ENCODE results near the gene BARD1.
"Not testable (repeated sequence)": the region's sequence is repeated elsewhere in the genome, so short reads cannot be mapped to it uniquely, and the experiment has no call there.

BARD1 gene

DNA sequence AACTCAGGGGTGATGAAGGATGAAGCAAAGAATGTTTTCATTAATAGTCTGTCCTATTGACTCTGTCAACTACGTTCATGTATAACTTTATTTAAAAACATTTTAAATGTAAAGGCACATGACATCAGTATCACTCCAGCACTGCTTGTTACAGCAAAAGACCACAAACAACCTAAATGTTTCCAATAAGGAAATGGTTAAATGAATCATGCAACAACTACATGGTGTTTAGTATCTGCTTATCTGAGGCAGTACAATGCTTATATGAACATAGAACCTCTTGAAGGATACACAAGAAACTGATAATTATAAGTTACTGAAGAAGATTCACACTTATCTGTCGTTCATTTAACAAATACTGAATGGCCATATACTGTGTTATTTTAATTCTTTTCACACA is 8.4 kb downstream of the BARD1 start:
- intact Hi-C loops (cut with micrococcal nuclease): no loop called here
- H3K4me1 Mint-ChIP-seq (ENCODE audit: low read depth): peaks cover 36% of the 10 kb centered on the region
- no peaks in the 10 kb centered on the region for H3K9me3 Mint-ChIP-seq
- H3K4me3 Mint-ChIP-seq: no peak overlapping the region
- H3K27me3 Mint-ChIP-seq: no peaks in the 10 kb centered on the region
- H3K36me3 Mint-ChIP-seq (ENCODE audit: low read depth): no peaks in the 10 kb centered on the region
- no peak overlapping the region for H3K27ac Mint-ChIP-seq

DNA sequence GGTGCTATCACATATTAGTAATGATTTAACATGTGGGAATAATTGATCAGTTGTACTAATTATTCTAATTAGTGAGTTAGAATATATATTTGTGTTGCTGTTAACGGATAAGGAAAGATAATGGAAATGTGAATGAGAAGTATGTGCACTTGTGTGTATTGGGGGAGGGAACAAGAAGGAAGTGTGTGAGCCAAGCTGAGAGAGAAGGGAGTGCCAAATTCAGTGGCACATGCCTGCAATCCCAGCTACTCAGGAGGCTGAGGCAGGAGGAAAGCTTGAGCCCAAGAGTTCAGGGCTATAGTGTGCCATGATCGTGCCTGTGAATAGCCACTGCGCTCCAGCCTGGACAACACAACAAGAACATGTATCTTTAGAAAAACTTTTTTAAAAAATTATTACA is 9.3 kb downstream of the BARD1 start:
- Mint-ChIP-seq H3K4me3 (no peak overlapping the region), H3K27ac (peak overlapping the region; percentile 12), H3K9me3 (no peaks in the 10 kb centered on the region), H3K4me1 (ENCODE audit: low read depth) (peaks cover 30% of the 10 kb centered on the region), H3K27me3 (no peaks in the 10 kb centered on the region), H3K36me3 (ENCODE audit: low read depth) (peaks cover 4% of the 10 kb centered on the region)
- intact Hi-C loops (cut with micrococcal nuclease): no loop called here

DNA sequence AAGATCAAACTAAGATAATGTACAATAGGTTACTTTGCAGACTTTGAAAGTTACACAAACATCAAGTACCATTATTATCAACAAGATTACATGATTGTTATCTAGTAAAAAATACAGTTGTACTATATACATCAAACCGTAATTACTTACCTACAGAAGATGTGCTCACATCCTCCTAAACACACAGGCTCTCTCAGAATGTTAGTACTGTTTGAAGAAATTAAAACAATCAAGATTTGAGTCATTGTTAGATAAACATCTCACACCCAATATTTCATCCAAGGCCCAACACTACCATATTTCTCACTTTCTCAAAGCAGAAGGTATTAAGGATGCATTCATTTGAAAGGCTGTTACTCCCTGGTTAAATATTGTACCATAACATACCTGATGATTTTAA is 12.6 kb downstream of the BARD1 start:
- Mint-ChIP-seq H3K27me3 (no peaks in the 10 kb centered on the region), H3K27ac (no peak overlapping the region), H3K4me1 (ENCODE audit: low read depth) (peaks cover 21% of the 10 kb centered on the region), H3K36me3 (ENCODE audit: low read depth) (peaks cover 10% of the 10 kb centered on the region), H3K4me3 (no peak overlapping the region), H3K9me3 (no peaks in the 10 kb centered on the region)
- intact Hi-C loops (cut with micrococcal nuclease): no loop called here

DNA sequence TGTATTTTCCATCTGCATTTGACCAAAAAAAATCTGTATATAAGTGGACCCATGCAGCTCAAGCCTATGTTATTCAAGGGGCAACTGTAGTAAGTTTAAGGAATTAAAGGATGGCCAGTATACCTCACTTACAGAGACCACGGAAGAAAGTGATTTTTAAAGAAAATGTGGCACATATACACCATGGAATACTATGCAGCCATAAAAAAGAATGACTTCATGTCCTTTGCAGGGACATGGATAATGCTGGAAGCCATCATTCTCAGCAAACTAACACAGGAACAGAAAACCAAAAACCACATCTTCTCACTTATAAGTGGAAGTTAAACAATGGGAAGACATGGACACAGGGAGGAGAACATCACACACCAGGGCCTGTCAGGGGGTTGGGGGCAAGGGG is 26.3 kb downstream of the BARD1 start:
- H3K27ac Mint-ChIP-seq; H3K4me1 Mint-ChIP-seq (ENCODE audit: low read depth); H3K27me3 Mint-ChIP-seq; intact Hi-C loops (cut with micrococcal nuclease); H3K4me3 Mint-ChIP-seq: not testable (repeated sequence)
- Mint-ChIP-seq H3K36me3 (ENCODE audit: low read depth) (peaks cover 56% of the 10 kb centered on the region), H3K9me3 (peaks cover 18% of the 10 kb centered on the region)

DNA sequence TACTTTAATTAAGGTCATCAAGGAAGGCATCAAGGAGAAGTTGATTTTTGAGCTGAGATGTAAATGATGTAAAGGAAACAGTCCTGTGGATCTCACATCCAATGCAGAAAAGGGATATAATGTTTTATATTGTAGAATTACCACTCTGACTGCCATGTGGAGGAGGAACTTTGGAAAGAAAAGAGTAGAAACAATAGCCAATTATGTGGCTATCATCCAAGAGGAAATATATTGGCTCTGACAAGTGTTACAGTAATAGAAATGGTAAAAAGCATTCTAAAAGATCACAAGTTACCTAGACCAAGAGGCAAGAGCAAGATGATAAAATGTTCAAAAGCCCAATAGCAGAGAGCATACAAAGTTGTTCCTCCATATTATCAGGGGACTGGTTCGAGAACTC is 26.8 kb downstream of the BARD1 start:
- H3K4me1 Mint-ChIP-seq (ENCODE audit: low read depth): no peaks in the 10 kb centered on the region
- H3K27me3 Mint-ChIP-seq: no peaks in the 10 kb centered on the region
- H3K9me3 Mint-ChIP-seq: peaks cover 18% of the 10 kb centered on the region
- H3K27ac Mint-ChIP-seq: no peak overlapping the region
- no peak overlapping the region for H3K4me3 Mint-ChIP-seq
- intact Hi-C loops (cut with micrococcal nuclease): no loop called here
- peaks cover 56% of the 10 kb centered on the region for H3K36me3 Mint-ChIP-seq (ENCODE audit: low read depth)

DNA sequence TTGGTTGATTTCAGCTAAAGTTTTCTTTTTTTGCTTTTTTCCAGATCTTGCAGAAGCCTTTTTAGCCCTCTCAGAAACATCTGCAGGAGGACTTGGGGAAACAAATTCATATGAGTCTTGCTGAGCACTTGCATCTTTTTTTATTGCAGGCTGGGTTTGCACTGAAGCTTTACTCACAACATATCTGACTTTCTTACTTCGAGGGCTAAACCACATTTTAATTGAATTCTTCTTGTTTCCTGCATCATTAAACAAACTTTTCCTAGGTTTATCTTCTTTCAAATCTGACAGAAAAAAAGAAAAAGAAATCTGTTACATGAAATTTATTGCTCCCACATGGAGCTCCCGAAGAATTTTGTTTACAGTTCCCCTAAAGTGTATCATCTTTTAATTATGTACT is 28.3 kb downstream of the BARD1 start:
- peaks cover 4% of the 10 kb centered on the region for H3K4me1 Mint-ChIP-seq (ENCODE audit: low read depth)
- intact Hi-C loops (cut with micrococcal nuclease): no loop called here
- H3K36me3 Mint-ChIP-seq (ENCODE audit: low read depth): peaks cover 56% of the 10 kb centered on the region
- no peaks in the 10 kb centered on the region for H3K27me3 Mint-ChIP-seq
- no peak overlapping the region for H3K27ac Mint-ChIP-seq
- H3K9me3 Mint-ChIP-seq: peaks cover 18% of the 10 kb centered on the region
- H3K4me3 Mint-ChIP-seq: no peak overlapping the region

DNA sequence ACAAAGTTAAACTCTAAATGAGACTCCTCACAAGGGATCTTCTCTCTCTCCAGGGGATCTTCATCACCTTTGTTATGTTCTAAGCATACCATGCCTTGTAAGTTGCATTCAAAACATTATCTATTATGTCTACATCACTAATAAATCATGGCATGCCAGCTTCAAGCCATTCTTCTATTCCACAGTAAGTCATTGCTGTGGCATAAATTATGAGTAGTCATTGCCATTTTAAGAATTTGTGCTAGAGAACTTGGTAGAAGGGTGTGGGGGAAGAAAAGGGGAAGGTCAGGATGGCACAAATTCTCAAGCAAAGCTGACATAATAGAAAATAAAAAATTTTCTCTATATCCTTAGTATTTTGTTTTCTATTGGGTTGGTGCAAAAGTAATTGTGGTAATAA is 33.5 kb downstream of the BARD1 start:
- Mint-ChIP-seq H3K4me3 (no peak overlapping the region), H3K36me3 (ENCODE audit: low read depth) (peaks cover 17% of the 10 kb centered on the region), H3K9me3 (no peaks in the 10 kb centered on the region), H3K27ac (no peak overlapping the region), H3K27me3 (no peaks in the 10 kb centered on the region), H3K4me1 (ENCODE audit: low read depth) (peaks cover 9% of the 10 kb centered on the region)
- intact Hi-C loops (cut with micrococcal nuclease): no loop called here

DNA sequence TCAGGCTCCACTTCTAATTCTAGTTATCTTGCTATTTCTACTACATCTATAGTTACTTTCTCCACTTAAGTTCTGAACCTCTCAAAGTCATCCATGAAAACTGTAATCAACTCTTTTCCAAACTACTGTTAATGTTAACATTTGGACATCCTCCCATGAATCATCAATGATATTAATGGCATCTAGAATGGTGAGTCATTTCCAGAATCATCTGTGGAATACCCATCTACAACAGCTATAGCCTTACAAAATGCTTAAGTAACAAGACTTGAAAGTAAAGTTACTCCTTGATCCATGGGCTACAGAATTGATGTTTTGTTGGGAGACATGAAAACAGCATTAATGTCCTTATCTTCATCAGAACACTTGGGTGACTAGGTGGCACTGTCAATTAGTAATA is 35.4 kb downstream of the BARD1 start:
- H3K4me3 Mint-ChIP-seq: no peak overlapping the region
- intact Hi-C loops (cut with micrococcal nuclease): no loop called here
- H3K9me3 Mint-ChIP-seq: no peaks in the 10 kb centered on the region
- no peaks in the 10 kb centered on the region for H3K36me3 Mint-ChIP-seq (ENCODE audit: low read depth)
- peaks cover 9% of the 10 kb centered on the region for H3K4me1 Mint-ChIP-seq (ENCODE audit: low read depth)
- no peaks in the 10 kb centered on the region for H3K27me3 Mint-ChIP-seq
- H3K27ac Mint-ChIP-seq: no peak overlapping the region

DNA sequence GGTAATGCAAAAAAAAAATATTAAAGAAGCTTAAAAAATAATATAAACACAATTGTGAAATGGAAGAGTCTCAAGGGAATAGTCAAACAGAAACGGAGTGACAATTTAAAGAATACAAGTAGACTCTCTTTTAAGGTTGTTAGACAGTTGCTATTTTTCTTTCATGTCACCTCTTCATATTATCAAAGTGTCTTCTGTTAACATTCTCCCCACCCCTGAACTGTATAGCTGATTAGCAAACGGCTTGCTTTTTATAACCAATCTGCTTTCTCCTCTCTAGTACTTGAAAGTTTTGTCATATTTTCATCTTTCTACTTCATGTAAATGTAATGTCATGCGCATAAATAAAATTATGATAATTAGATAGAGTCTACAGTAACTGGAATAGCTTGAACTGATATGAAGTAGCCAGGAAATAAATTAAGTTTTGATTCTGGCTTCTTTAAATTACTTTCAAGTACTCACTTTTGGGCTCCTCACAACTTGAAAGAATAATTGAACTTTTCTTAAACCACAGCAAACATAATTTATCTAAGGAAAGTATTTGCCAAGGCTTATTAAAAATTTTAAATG is 37.0 kb downstream of the BARD1 start:
- no peaks in the 10 kb centered on the region for H3K27me3 Mint-ChIP-seq
- no peak overlapping the region for H3K27ac Mint-ChIP-seq
- intact Hi-C loops (cut with micrococcal nuclease): no loop called here
- no peak overlapping the region for H3K4me3 Mint-ChIP-seq
- H3K9me3 Mint-ChIP-seq: no peaks in the 10 kb centered on the region
- H3K36me3 Mint-ChIP-seq (ENCODE audit: low read depth): no peaks in the 10 kb centered on the region
- peaks cover 9% of the 10 kb centered on the region for H3K4me1 Mint-ChIP-seq (ENCODE audit: low read depth)

DNA sequence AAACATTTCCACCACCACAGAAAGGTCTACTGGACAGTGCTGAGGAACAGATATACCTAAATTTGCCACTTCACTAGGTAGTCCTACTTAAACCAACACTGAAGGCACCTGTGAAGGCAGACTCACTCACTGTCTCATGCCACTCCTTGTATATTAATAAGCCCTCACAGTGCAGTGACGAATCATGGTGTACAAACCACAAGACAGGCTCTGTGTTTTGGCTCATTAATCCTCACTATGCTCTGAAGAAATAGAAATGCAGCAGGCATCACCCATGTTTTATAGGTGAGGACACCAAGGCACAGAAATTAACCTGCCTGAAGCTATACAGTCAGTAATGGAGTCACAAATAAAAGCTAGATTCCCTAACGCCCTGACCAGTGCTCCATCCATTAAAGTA is 44.3 kb downstream of the BARD1 start:
- Mint-ChIP-seq H3K9me3 (no peaks in the 10 kb centered on the region), H3K27ac (no peak overlapping the region), H3K4me1 (ENCODE audit: low read depth) (no peaks in the 10 kb centered on the region), H3K36me3 (ENCODE audit: low read depth) (peaks cover 29% of the 10 kb centered on the region), H3K4me3 (no peak overlapping the region), H3K27me3 (no peaks in the 10 kb centered on the region)
- intact Hi-C loops (cut with micrococcal nuclease): no loop called here

DNA sequence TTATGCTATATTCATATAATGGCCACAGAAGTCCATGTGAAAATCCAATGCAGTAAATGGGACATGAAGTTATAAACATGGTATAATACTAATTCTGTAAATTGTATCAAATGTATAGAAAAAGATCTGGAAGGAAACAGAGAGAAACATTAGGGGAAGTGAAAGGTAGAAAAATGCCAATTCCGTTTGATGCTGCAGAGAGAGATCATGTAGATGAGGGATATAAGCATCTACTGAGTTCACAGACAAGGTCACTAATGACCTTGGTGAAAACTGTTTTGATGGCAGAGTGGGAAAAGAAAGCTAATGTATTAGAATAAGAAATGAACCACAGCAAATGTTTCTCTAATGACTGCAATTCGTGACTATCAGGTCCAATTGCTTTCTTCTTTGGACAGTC is 56.0 kb downstream of the BARD1 start:
- no peaks in the 10 kb centered on the region for H3K27me3 Mint-ChIP-seq
- no peaks in the 10 kb centered on the region for H3K4me1 Mint-ChIP-seq (ENCODE audit: low read depth)

DNA sequence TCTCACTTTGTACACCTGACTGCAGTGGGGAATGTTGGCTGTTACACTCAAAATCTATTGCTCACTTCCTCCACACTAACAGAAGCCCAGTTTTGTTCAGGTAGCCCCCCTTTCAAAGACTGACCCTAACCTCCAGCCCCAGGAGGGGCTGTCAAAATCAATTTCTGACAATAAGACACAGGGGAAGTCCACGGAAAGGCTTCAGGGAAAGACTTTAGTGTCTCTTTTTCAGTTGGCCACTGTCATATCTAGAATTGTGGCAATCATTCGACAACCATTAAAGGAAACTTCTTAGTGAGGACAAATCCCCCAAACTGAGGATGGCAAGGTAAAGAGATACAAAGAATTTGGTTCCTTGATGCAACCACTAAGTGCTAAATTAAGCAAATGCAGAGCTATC is 59.0 kb downstream of the BARD1 start:
- intact Hi-C loops (cut with micrococcal nuclease): no loop called here
- Mint-ChIP-seq H3K4me1 (ENCODE audit: low read depth) (no peaks in the 10 kb centered on the region), H3K9me3 (no peaks in the 10 kb centered on the region), H3K27ac (no peak overlapping the region), H3K36me3 (ENCODE audit: low read depth) (peaks cover 38% of the 10 kb centered on the region), H3K27me3 (no peaks in the 10 kb centered on the region), H3K4me3 (no peak overlapping the region)

More for the DNA sequence above, 56.0 kb downstream of the BARD1 start:
- intact Hi-C loops (cut with micrococcal nuclease): no loop called here
- no peaks in the 10 kb centered on the region for H3K9me3 Mint-ChIP-seq
- H3K36me3 Mint-ChIP-seq (ENCODE audit: low read depth): peaks cover 39% of the 10 kb centered on the region
- H3K27ac Mint-ChIP-seq: no peak overlapping the region
- no peak overlapping the region for H3K4me3 Mint-ChIP-seq

DNA sequence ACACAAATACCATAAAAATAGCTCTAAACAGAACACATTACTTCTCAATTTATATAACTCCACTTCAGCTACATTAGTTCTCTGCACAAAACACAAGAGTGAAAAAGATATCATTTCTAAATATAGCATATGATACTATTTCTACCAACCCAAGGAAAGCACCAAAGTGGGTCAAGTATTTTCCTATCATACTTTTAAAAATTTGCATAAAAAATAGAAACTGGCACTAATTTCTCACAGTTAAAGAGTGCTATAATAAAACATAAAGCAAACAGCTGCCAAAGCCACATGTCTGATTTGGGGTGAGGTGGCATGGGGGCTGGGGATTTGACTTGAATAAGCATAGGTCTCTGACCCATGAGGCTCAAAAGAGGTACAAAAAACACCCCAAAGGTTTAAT is 61.5 kb downstream of the BARD1 start:
- Mint-ChIP-seq H3K9me3 (no peaks in the 10 kb centered on the region), H3K36me3 (ENCODE audit: low read depth) (peaks cover 55% of the 10 kb centered on the region), H3K4me3 (no peak overlapping the region), H3K27me3 (no peaks in the 10 kb centered on the region), H3K27ac (no peak overlapping the region), H3K4me1 (ENCODE audit: low read depth) (no peaks in the 10 kb centered on the region)
- intact Hi-C loops (cut with micrococcal nuclease): no loop called here

DNA sequence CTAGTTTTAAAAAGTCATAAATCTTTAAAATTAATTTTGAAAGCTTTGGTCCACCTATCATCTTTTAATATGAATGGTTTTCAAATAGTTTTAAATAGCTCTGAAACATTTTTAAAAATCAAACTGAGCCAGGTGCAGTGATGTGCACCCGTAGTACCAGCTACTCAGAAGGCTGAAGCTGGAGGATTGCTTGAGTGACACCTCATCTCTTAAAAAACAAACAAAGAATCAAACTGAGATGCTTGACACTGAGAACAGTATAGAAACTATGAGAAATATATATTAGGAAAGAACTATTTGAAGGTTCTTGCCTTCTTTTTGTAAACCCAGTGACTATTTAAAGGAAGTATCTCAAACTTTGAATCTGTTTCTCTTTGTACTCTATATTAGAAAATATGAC is 67.4 kb downstream of the BARD1 start:
- no peak overlapping the region for H3K4me3 Mint-ChIP-seq
- H3K27me3 Mint-ChIP-seq: no peaks in the 10 kb centered on the region
- H3K27ac Mint-ChIP-seq: no peak overlapping the region
- intact Hi-C loops (cut with micrococcal nuclease): no loop called here
- H3K36me3 Mint-ChIP-seq (ENCODE audit: low read depth): peaks cover 38% of the 10 kb centered on the region
- H3K4me1 Mint-ChIP-seq (ENCODE audit: low read depth): no peaks in the 10 kb centered on the region
- no peaks in the 10 kb centered on the region for H3K9me3 Mint-ChIP-seq

DNA sequence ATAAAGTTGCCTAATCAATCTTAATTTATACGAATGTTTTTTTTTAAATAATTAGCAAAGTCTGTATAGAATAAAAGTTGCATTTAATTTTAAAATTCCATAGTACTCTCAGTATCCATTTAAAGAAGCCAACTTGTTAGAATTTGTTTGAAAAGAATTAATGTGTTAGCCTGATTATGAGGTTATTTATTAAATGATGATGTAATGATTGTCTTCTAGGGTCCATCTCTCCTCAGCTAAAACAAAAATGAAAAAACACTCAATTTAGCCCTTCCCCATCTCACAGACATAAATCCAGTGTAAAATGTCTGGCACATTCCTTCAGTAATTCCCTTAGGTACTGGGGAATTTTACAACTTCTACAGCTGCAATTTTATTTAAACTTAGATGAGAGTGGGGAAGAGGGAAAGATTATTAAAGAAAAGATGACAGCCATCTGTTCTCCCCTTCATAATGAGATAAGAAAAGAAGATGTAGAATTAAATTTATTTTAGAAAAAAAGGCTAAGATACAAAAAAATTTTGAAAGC is 68.6 kb downstream of the BARD1 start:
- no peaks in the 10 kb centered on the region for H3K9me3 Mint-ChIP-seq
- no peak overlapping the region for H3K4me3 Mint-ChIP-seq
- H3K27me3 Mint-ChIP-seq: no peaks in the 10 kb centered on the region
- H3K36me3 Mint-ChIP-seq (ENCODE audit: low read depth): peaks cover 36% of the 10 kb centered on the region
- H3K27ac Mint-ChIP-seq: no peak overlapping the region
- intact Hi-C loops (cut with micrococcal nuclease): no loop called here
- no peaks in the 10 kb centered on the region for H3K4me1 Mint-ChIP-seq (ENCODE audit: low read depth)
